Breast epithelium (tissue), 3 donors: ENCODE results near the gene TMEM117.

Experiments
- CTCF ChIP-seq, 3 donors: fragments of 450-650 bp; IDR thresholded peaks; one replicate each; pipeline ENCODE4 v1.5.1; 2016 to 2017; ENCODE audit warnings: antibody characterized with exemption in 3 of 3, mild to moderate bottlenecking in 3 of 3, moderate library complexity in 3 of 3
- POLR2A ChIP-seq: fragments of 450-650 bp; IDR thresholded peaks from one replicate; pipeline ENCODE4 v1.6.1; 2016; ENCODE audit warnings: antibody characterized with exemption, mild to moderate bottlenecking, moderate library complexity
- POLR2AphosphoS5 ChIP-seq, 3 donors: sonication (generic); formaldehyde crosslinking; IDR thresholded peaks; one replicate each; pipeline ENCODE4 v1.6.1; 2017; ENCODE audit warnings: antibody characterized with exemption in 3 of 3

GRCh38 chr12:44358636-44359035 is 522.8 kb downstream of the TMEM117 start:
- TF ChIP-seq POLR2AphosphoS5 (IDR thresholded peaks at IDR 0.05) = no peak
- no peak for TF ChIP-seq CTCF (IDR thresholded peaks at IDR 0.05)
- no peak for TF ChIP-seq POLR2A
